A172 (cell line): ENCODE results near the gene AIFM3. TPM values are rescaled to one million over a fixed set of nuclear protein-coding genes. Genes with fewer than 3 reads are reported as not detected.

ENCODE experiments used
- DNase-seq: peaks from one replicate; pipeline ENCODE4 v3.0.0-alpha.2; 2015; ENCODE audit warnings: low spot score
- total RNA-seq: library from RNA; depleted of rRNA; stranded (reverse); fragments of >200 nt; shearing (Covaris generic); gene quantifications from 2 replicates; pipeline ENCODE4 v1.2.3, GENCODE V29; 2014

AIFM3 gene
- total RNA-seq, 1 experiment from 2014 or later, result 1.4 TPM

DNA sequence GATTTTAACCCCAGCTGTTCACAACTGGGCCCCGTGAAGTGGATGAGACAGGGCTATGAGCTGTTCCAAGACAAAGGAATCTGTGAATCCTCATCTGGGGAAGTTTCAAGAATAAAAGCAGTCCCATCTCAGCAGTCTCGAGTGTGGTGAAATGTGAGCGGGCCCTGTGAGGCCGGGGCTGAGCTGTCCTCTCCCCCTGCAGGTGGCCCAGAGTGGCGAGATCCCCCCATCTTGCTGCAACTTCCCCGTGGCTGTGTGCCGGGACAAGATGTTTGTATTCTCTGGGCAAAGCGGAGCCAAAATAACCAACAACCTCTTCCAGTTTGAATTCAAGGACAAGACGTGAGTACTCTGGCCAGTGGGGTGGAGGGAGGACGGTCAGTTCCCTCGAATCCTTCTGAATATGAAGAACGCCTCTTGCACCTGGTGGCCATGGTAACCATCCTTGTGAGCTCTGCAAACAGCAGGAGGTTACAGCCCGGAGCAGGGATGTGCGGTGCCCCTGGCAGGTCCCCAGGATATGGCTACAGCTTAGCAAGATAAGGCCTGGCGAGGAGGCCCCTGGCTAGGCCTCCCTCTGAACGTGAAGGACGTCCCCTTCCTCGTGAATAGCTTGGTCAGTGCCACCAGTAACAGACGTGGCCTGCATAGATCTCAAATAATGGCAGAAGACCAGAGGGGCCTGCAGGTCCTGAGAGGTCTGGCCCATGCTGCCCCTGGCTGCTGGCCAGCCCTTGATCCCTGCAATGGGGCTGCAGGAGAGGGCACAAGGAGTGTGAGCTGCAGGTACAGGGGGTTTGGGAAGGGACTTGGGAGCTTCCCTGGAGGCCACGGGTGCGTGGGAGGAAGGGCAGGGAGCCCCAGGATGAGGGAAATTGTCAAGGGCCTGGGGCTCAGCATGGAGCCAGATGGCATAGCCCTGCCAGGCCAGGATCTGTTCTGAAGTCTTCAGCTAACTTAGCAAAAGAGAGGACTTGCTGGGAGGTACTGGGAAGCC, 23.4 kb downstream of the AIFM3 start:
- DNase-seq, result no peak

DNA sequence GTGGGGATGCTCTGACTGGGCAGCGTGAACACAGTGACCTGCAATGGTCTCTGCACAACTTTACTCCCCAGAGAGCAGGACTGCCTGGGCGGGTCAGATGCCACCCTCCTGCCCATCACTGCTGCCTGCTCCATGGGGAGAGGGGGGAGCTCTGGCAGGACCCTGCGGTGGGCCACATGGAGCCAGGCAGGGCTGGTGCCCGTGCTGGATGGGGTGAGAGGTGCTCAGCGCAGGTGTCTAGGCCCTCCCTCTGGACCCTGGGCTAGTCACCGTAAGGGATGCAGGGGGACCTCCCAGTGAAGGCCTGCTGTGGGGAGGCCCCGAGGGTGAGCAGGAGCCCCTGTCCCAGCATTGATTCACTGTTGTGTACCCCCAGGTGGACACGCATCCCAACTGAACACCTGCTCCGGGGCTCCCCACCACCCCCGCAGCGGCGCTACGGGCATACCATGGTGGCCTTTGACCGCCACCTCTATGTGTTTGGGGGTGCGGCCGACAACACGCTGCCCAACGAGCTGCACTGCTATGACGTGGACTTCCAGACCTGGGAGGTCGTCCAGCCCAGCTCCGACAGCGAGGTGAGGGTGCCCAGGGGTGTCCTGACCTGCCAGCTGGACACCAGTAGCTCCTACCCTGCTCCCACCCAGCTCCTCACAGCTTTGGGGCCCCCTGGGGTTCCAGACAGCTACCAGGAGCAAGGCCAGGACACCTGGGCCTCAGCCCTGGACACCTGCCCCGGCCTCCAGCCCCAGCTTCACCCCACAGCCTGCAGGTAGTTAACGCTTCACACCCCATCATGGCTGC, 24.4 kb downstream of the AIFM3 start:
- DNase-seq, result no peak

DNA sequence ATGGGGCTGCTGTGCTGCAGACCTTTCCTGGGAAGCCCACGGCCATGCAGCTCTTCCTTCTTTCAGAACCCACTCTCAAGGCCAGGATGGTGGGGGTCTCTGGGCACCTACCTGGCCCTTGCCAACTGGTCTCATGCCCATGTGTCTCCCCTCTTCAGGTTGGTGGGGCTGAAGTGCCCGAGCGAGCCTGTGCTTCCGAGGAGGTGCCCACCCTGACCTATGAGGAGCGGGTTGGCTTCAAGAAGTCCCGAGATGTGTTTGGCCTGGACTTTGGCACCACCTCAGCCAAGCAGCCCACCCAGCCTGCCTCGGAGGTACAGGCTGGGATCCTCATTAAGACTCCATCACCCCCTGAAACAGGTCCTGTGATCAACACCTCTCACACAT, 25.0 kb downstream of the AIFM3 start:
- DNase-seq, result no peak

- DNase-seq, result no peak
These were observed 25.6 kb downstream of the AIFM3 start for GRCh38 chr22:20992456-20993303.

DNA sequence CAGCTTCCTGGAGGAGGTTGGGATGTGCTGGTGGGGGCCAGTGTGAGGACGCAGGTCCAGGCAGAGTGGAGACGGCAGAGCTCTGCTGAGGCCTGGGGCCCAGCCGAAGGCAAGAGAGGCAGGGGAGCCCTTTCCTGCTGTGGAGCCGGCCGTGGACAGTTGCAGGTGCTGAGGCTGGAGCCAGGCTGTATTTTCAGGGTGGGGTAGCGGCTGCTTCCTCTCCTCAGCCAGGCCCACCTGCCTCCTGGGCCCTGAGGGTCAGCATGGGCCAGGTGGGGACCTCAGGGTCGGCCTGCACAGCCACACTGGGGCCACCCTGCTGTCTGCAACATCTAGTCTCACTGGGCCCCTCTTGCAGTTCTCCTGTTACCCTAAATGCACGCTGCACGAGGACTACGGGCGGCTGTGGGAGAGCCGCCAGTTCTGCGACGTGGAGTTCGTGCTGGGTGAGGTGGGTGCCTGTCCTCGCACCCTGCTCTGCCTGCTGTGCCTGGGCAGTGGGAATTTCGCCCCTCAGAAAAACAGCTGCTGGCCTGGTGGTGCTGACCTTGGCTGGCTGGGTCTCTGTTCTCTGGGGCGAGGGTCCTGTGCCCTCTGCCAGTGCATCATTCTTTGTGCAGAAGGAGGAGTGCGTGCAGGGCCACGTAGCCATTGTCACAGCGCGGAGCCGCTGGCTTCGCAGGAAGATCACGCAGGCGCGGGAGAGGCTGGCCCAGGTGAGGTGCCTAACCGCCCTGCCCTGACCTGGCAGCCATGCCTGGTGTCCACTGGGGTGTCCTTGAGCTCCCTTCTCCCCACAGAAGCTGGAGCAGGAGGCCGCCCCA, 26.5 kb downstream of the AIFM3 start:
- no peak for DNase-seq

- no peak for DNase-seq
These were observed 27.3 kb downstream of the AIFM3 start for GRCh38 chr22:20994128-20994901.

DNA sequence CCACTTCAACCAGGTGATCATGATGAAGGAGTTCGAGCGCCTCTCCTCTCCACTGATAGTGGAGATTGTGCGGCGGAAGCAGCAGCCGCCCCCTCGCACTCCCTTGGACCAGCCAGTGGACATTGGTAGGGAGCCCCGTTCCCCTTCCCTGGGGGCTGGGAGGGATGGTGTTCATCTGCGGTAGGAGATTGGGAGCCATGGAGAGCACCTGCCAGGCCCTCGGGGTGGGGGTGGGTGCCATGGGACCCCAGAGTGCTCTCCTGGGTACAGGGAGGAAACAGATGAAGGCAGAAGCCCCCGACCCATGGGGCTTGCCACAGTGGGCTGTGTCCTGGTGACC, 27.8 kb downstream of the AIFM3 start:
- no peak for DNase-seq

- no peak for DNase-seq
These were observed 28.4 kb downstream of the AIFM3 start for GRCh38 chr22:20995329-20996030.

GRCh38 chr22:20996031-20996410, 29.0 kb downstream of the AIFM3 start:
- DNase-seq, result no peak

DNA sequence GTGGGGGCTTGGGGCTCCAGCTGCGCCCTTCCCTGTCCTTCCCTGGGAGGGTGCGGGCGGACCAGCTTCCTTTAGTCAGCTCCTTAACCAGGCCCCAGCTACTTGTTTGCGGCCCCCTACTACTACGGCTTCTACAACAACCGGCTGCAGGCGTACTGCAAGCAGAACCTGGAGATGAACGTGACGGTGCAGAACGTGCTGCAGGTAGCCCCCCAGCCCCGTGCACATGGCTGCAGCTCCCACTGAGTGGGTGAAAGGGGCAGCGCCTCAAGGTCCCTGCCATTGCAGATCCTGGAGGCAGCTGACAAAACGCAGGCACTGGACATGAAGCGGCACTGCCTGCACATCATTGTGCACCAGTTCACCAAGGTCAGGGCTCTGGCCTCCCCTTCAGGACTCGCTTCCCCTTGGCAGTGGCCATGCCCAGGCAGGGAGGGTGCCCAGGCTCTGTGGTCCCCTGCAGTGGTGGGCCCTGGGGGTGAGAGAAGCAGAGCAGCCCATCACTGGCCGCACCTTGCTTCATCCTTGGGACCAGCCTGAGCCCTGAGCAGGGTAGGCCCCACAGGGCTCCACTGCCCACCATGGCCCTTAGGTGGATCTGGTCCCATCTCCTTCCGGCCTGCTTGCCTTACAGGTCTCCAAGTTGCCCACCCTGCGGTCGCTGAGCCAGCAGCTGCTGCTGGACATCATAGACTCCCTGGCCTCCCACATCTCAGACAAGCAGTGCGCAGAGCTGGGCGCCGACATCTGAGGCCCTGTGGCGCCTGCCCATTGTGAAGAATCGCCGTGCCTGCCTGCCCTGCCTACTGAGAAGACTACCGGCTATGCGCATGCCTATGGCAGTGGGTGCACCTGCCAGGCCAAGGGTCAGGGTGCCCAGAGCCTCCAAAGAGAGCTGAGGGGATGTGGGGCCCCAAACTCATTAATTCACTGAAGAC, 29.8 kb downstream of the AIFM3 start:
- no peak for DNase-seq

DNA sequence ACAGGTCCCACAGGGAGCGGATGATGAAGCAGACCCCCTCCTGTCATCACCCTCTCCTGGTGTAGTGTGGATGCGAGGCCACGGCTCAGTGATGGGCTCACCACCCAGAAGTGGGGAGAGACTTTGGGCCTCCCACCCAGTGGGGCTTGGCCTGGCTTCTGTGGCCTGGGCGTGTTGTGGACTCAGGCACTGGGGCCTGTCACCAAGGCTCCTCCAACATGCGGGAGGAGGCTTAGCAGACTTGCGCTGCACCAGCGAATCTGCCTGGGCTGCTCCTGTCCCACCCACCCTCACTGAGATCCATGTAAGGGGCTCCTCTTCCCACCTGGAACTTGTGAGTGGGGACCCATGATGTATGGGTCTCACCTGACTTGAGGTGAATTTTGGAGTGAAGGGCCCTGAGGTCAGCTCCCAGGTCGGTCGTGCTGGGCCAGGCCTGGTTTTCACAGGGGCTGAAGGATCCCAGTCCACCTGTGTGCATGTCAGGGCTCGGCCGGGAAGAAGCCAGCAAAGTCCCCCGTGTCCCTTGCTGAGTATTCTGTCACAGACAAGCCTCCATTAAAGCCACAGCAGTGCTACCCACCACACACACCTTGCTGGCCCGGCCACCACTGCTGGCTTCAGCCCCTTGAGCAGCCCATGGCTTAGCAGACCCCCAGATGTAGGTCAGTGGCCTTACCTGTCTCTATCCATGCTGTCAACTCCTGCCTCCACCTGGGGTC, 30.6 kb downstream of the AIFM3 start:
- no peak for DNase-seq

- DNase-seq, result no peak
These were observed 31.6 kb downstream of the AIFM3 start for GRCh38 chr22:20998411-20999336.

DNA sequence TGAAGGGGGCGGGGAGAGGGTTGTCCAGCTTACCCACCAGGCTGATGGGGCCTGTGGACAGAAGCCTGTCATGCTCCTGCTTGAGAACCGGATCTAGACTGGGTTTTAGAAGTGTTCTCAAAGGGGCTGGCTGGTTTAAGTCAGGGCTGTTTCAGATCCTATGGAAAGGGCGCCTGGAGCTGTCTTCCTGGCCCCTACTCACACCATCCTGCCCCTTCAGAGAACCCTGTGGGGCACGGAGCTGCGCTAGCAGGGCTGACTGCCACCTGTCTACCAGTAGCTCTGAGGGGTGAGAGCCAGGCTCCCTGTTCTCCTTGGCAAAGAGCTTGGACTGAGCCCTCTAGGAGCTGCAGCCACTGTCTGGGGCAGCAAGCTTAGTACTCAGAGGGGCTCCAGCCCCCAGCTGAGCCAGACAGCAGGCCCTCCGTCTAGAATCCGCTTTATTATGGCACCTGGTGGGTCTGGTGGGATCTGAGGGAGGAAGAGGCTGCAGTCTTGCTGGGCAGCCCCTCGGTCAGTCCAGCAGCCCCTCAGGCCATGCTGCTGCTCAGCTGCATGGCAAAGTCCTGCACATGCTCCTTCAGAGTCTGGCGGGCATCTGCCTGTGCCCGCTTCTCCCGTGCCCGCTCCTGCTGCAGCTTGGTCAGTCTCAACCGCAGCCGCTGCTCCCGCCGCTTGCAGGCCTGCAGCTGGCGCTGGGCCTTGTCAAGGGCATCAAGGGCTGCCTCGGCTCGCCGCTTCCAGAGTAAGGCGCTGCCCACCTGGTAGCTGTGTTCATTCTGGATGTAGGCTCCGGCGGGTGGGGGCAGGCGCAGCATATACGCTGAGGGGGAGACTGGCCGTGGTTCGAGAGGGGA, 32.5 kb downstream of the AIFM3 start:
- no peak for DNase-seq

DNA sequence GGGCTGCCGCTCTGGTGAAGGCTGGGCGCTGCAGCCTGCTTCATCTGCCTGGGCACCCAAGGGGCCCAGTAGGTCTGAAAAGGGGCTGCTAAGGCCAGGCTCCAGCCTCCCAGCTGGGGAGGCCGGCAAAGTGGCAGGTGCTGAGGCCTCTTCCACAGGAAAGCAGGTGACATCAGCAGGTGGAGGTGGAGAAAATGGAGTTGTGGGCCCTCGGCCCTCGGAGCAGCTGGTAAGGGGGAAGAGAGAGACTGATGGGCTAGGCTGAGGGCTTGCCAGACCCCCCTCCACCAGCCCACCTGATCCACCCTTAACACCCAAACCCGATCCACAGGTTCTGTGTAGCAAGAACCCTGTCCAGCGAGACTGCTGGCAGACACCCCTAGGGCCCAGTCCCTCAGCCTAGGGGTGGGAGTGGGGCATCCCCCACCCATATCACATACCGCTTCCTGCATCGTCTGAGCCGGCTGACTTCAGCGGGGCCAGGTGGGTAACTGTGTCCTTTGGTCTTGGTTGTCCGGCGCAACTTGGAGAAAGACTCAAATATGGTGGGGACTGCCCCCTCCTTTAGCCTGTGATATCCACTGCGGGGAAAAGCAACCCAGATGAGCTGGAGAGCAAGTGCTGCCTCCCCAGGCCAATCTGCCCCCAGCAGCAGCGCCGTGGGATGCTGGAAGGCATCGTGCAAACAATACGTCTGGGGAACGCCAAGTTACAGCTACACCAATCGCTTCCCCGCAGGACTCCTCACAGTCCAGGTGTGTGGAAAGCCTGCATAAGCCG, 33.3 kb downstream of the AIFM3 start:
- DNase-seq, result no peak
